Gastroesophageal sphincter (tissue), 3 donors: ENCODE measurements around the gene ST7.

ENCODE experiments used
- EP300 ChIP-seq: sonication (generic); formaldehyde crosslinking; IDR thresholded peaks from one replicate; pipeline ENCODE4 v1.6.1; 2017; ENCODE audit warnings: antibody characterized with exemption, mild to moderate bottlenecking
- POLR2A ChIP-seq, 2 donors: fragments of 450-650 bp; IDR thresholded peaks; one replicate each; pipeline ENCODE4 v1.6.1; 2017; ENCODE audit warnings: antibody characterized with exemption in 2 of 2, mild to moderate bottlenecking in 2 of 2, moderate library complexity in 1 of 2
- POLR2AphosphoS5 ChIP-seq: sonication (generic); formaldehyde crosslinking; IDR thresholded peaks from one replicate; pipeline ENCODE4 v1.6.1; 2017; ENCODE audit warnings: antibody characterized with exemption
- TF ChIP-seq, protein P1 (sequence below), 4 experiments: fragments of 200-600 bp in 2 of 4; fragments of 450-650 bp in 2 of 4; sonication (generic) in 1 of 4; IDR thresholded peaks; one replicate each; pipeline ENCODE4 v1.5.1; 2017 to 2019; ENCODE audit warnings: antibody characterized with exemption in 4 of 4, mild to moderate bottlenecking in 2 of 4, moderate library complexity in 2 of 4

DNA sequence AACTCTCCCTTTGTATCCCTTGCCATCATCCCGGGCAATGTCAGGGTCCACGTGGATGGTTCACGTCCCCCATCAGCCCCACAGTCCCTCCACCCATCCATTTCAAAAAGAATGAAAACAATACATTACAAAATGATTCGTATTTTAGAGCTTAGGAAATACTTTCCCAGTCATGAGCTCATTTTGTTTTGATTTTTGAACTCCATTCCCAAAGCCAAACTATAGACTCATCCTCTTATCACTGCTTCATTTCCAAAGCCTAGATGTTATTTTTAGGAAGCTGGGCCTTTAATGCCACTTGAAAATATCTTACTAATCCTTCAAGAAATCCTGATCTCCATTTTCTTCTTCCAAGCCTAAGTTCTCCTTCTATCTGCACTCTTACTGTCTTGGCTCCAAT, 297.5 kb downstream of the ST7 start:
- TF ChIP-seq, protein P1, sequence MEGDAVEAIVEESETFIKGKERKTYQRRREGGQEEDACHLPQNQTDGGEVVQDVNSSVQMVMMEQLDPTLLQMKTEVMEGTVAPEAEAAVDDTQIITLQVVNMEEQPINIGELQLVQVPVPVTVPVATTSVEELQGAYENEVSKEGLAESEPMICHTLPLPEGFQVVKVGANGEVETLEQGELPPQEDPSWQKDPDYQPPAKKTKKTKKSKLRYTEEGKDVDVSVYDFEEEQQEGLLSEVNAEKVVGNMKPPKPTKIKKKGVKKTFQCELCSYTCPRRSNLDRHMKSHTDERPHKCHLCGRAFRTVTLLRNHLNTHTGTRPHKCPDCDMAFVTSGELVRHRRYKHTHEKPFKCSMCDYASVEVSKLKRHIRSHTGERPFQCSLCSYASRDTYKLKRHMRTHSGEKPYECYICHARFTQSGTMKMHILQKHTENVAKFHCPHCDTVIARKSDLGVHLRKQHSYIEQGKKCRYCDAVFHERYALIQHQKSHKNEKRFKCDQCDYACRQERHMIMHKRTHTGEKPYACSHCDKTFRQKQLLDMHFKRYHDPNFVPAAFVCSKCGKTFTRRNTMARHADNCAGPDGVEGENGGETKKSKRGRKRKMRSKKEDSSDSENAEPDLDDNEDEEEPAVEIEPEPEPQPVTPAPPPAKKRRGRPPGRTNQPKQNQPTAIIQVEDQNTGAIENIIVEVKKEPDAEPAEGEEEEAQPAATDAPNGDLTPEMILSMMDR (IDR thresholded peaks at IDR 0.05), result no peak
- TF ChIP-seq POLR2A (IDR thresholded peaks at IDR 0.05), result no peak
- no peak for TF ChIP-seq EP300
- no peak for TF ChIP-seq POLR2AphosphoS5
